K562 (cell line): ENCODE measurements around the gene SMARCD2. TPM values are rescaled to one million over a fixed set of nuclear protein-coding genes. Genes with fewer than 3 reads are reported as not detected.

Experiments
- CBX3 ChIP-seq, 2 experiments: IDR thresholded peaks; 1 replicate in 1 of 2; 2 replicates in 1 of 2; pipeline ENCODE4 v1.6.1; 2012; ENCODE audit warnings: inconsistent platforms in 2 of 2, low read length in 2 of 2, borderline replicate concordance in 1 of 2, control low read depth in 1 of 2
- CC2D1A ChIP-seq: fragments of 450-650 bp; IDR thresholded peaks from 2 replicates; pipeline ENCODE4 v1.6.1; 2017; ENCODE audit warnings: mild to moderate bottlenecking
- HDAC6 ChIP-seq: IDR thresholded peaks from 2 replicates; pipeline ENCODE4 v1.6.1; 2012; ENCODE audit warnings: low read depth, mild to moderate bottlenecking, control low read depth, inconsistent platforms, low read length, moderate library complexity
- LARP7 ChIP-seq: fragments of 450-650 bp; IDR thresholded peaks from 2 replicates; pipeline ENCODE4 v1.6.1; 2016
- MAFG ChIP-seq: fragments of 450-650 bp; conservative IDR thresholded peaks from 2 replicates; pipeline ENCODE4 v1.6.1; 2016; ENCODE audit warnings: missing genetic modification characterization, missing compliant biosample characterization
- MYNN ChIP-seq, 2 experiments: sonication (generic); formaldehyde crosslinking in 1 of 2; IDR thresholded peaks; 2 replicates each; pipeline versions ENCODE4 v1.5.0 to v1.6.1; 2016 to 2020; ENCODE audit warnings: antibody characterized with exemption in 1 of 2, missing genetic modification reagents in 1 of 2
- NCOA2 ChIP-seq, 2 experiments: fragments of 450-650 bp; IDR thresholded peaks; 2 replicates each; pipeline ENCODE4 v1.6.1; 2018; ENCODE audit warnings: mild to moderate bottlenecking in 2 of 2, moderate library complexity in 1 of 2; ENCODE audit not compliant: partially characterized antibody in 2 of 2
- PML ChIP-seq: IDR thresholded peaks from 2 replicates; pipeline ENCODE4 v1.6.1; 2012; ENCODE audit warnings: low read length, inconsistent platforms
- RBBP5 ChIP-seq: fragments of 200-600 bp; sonication (generic); IDR thresholded peaks from 2 replicates; pipeline ENCODE4 v1.6.1; 2012; ENCODE audit warnings: borderline replicate concordance, mild to moderate bottlenecking, low read length, control low read depth, inconsistent platforms; ENCODE audit not compliant: insufficient read depth, poor library complexity, severe bottlenecking
- SLC30A9 ChIP-seq: fragments of 250-450 bp; sonication (Bioruptor Pico); IDR thresholded peaks from 2 replicates; pipeline ENCODE4 v1.8.0; 2022; ENCODE audit warnings: mild to moderate bottlenecking, moderate library complexity
- SRSF1 ChIP-seq: fragments of 200-400 bp; formaldehyde crosslinking; IDR thresholded peaks from 2 replicates; pipeline ENCODE4 v1.6.1; 2017; ENCODE audit warnings: mild to moderate bottlenecking, low read depth, low read length, moderate library complexity
- ZNF766 ChIP-seq: fragments of 200-800 bp; sonication (Bioruptor generic); conservative IDR thresholded peaks from 2 replicates; pipeline ENCODE4 v1.6.1; 2016; ENCODE audit warnings: missing genetic modification characterization, missing compliant biosample characterization
- polyA plus RNA-seq, 8 experiments: library from polyadenylated mRNA; depleted of rRNA in 4 of 8; stranded (reverse) in 5 of 8; unstranded in 3 of 8; fragments of >200 nt; fragmentation: Nextera tagmentation in 2 of 8; fragmentation: Illumina TruSeq in 1 of 8; extraction: Ambion mirVana in 2 of 8; extraction: Trizol in 1 of 8; gene quantifications; 2 replicates each; pipeline versions ENCODE4 v1.2.1 to v1.2.3, GENCODE V29; 2011 to 2014; ENCODE audit warnings: inconsistent platforms in 1 of 8, missing spikeins in 1 of 8
- total RNA-seq, 7 experiments: library from RNA; depleted of rRNA in 6 of 7; stranded (reverse); fragments of >200 nt in 6 of 7; fragmentation: Illumina TruSeq in 2 of 7; extraction: Trizol in 2 of 7; gene quantifications; 2 replicates each; pipeline versions ENCODE4 v1.2.1 to v1.2.3, GENCODE V29; 2011 to 2021; ENCODE audit warnings: low replicate concordance in 1 of 7
- TF ChIP-seq, protein P1 (sequence below), 2 experiments: fragments of 450-650 bp in 1 of 2; sonication (generic) in 1 of 2; formaldehyde crosslinking; conservative IDR thresholded peaks; 2 replicates each; pipeline versions ENCODE4 v1.4.0 to v1.8.1; 2020 to 2022; ENCODE audit warnings: mild to moderate bottlenecking in 1 of 2, missing genetic modification reagents in 1 of 2
- TF ChIP-seq, protein P2 (sequence below): sonication (generic); formaldehyde crosslinking; IDR thresholded peaks from 2 replicates; pipeline ENCODE4 v1.8.1; 2023; ENCODE audit warnings: mild to moderate bottlenecking, missing genetic modification reagents
- TF ChIP-seq, protein P3 (sequence below): fragments of 250-450 bp; sonication (Bioruptor Pico); IDR thresholded peaks from 2 replicates; pipeline ENCODE4 v1.4.0; 2020

The SMARCD2 gene
- total and polyA plus RNA-seq, 9 of the 15 experiments (the other 6 are each of a cell fraction or from before 2014, with no cell fraction given): 1.7 to 114 (median 90.3) TPM

DNA sequence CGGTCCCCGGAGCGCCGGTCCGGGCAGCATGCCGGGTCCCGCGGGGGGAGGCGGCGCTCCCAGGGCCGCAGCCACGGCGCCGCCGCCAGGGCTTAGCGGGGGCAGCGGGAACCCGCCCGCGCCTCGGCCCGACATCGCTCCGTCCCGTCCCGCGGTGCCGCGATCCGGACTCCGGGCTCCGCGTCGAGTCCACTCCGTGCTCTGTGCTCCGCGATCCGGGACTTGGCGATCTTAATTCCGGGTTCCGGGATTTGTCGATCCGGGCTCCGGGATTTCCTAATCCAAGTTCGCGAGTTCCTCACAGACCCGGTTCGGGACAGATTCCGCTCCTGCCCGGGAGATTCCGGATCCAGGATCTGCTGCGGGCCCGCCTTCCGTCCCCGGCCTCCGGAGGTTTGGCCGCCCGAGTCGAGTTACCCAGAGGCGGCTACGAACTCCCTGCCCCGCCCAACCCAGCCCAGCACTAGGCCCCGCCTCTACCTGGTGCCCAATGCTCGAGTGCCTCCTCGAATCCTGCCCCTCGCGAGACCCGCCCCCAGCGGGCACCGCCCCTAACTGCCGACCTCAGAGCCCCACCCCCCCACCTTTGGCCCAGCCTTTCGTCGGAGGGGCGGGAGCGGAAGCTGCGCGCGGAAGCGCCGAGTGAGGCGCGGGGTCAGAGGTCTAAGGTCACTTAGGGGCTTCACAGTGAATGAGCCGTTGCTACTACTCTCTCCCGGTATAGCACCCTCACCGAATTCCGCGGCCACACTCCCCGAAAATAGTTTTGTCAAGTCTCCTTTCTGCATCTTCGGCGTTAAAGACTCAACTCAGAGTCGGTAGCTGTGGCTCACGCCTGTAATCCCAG is at the start of gene SMARCD2 (continued):
- TF ChIP-seq SRSF1 (no peak), RBBP5 (peak; percentile 76), LARP7 (0 out of 2 replicates have a peak, but pooled peaks have one; percentile 74), HDAC6 (no peak), NCOA2 (IDR thresholded peaks at IDR 0.05; ENCODE audit: partially characterized antibody in 2 of 2) (no peak), CBX3 (IDR thresholded peaks at IDR 0.05; ENCODE audit: borderline replicate concordance in 1 of 2, low read length in 2 of 2) (peak in 1 of 2 experiments; percentile 90; a peak in 2 of 3 replicates), CC2D1A (peak; percentile 17; the same call in 1 of the 2 replicates), MYNN (IDR thresholded peaks at IDR 0.05) (peak; percentile 64), MYNN (CRISPR knock-in tag; IDR thresholded peaks at IDR 0.05) (no peak), ZNF766 (peak; percentile 59), SLC30A9 (CRISPR knock-in tag) (0 out of 2 replicates have a peak, but pooled peaks have one; percentile 66), MAFG (tag) (no peak), PML (peak; percentile 48)
- TF ChIP-seq, protein P1, sequence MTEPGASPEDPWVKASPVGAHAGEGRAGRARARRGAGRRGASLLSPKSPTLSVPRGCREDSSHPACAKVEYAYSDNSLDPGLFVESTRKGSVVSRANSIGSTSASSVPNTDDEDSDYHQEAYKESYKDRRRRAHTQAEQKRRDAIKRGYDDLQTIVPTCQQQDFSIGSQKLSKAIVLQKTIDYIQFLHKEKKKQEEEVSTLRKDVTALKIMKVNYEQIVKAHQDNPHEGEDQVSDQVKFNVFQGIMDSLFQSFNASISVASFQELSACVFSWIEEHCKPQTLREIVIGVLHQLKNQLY (CRISPR knock-in tag; conservative IDR thresholded peaks at IDR 0.05): 0 out of 4 replicates have a peak, but pooled peaks have one; percentile 31 to 42
- TF ChIP-seq, protein P2, sequence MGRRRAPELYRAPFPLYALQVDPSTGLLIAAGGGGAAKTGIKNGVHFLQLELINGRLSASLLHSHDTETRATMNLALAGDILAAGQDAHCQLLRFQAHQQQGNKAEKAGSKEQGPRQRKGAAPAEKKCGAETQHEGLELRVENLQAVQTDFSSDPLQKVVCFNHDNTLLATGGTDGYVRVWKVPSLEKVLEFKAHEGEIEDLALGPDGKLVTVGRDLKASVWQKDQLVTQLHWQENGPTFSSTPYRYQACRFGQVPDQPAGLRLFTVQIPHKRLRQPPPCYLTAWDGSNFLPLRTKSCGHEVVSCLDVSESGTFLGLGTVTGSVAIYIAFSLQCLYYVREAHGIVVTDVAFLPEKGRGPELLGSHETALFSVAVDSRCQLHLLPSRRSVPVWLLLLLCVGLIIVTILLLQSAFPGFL (CRISPR knock-in tag): 0 out of 2 replicates have a peak, but pooled peaks have one; percentile 55
- TF ChIP-seq, protein P3, sequence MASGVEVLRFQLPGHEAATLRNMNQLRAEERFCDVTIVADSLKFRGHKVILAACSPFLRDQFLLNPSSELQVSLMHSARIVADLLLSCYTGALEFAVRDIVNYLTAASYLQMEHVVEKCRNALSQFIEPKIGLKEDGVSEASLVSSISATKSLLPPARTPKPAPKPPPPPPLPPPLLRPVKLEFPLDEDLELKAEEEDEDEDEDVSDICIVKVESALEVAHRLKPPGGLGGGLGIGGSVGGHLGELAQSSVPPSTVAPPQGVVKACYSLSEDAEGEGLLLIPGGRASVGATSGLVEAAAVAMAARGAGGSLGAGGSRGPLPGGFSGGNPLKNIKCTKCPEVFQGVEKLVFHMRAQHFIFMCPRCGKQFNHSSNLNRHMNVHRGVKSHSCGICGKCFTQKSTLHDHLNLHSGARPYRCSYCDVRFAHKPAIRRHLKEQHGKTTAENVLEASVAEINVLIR (CRISPR knock-in tag): no peak
